Endodermal cell (in vitro differentiated cells): Measurements from ENCODE around the gene CDK1. TPM values are rescaled to one million over a fixed set of nuclear protein-coding genes. Genes with fewer than 3 reads are reported as not detected.

ENCODE experiments used
- total RNA-seq, 2 donors: library from RNA; stranded (reverse); fragmentation: NEBNext Ultra II Directional in 1 of 2; extraction: Animal tissue kit (Norgen Biotek cat#: 25700) in 1 of 2; gene quantifications; 2 replicates in 1 of 2; 3 replicates in 1 of 2; pipeline ENCODE4 v1.2.1, GENCODE V29; 2021

The CDK1 gene
- total RNA-seq, 2 donors from 2014 or later = 78.3 to 145 TPM

Other genes starting within 250 kb of the CDK1 start
- 1 to 10 TPM; 6.6 to 6.8 TPM for gene RHOBTB1, start 165.7 kb downstream of the CDK1 start, total RNA-seq